Stimulated activated CD8-positive, alpha-beta memory T cell treated with anti-CD3 and anti-CD28 coated beads, Interleukin-15, amount 100 ng/mL, for 24 hours (primary cell): Measurements from ENCODE around the gene ZBTB40.

Source experiments
- DNase-seq: peaks from one replicate; pipeline ENCODE4 v3.0.0-alpha.2; 2020; ENCODE audit warnings: low read depth

ZBTB40 gene

DNA sequence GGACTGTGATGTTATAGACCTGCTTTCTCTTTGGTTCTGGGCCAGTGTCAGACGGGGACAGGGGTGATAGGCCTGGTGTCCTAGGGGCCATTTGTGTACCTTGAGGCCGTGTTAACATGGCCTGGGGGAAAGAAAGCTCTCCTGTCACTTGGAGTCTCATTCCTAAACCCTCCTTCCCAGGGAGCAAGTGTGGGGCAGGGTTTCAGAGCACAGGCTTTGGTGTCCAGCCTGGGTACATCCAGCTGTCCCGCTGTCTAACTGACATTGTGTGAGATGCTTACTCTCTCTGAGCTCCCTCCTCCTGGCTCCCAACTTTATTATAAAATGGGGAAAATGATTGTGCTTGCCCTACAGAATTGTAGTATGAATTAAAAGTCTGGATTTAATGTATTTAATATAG, 79.1 kb downstream of the ZBTB40 start:
- DNase-seq = no peak

DNA sequence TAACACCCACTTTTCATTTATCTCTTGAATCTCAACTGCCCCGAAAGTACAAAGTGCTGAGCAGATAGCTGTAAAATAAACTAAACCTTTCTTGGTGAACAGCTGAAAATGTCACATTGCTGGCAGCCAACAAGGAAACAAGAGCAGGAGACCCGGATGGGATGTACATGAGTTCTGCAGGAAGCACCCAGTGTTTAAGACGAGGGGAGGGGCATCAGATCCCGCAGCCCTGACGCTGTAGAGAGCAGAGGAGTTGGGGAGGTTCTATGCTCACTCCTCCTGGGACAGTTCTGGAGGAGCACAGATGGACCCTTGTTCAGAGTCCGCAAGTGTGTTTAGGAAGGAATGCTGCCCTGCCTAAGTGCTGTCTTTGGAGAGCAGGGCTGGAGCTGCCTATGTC, 79.6 kb downstream of the ZBTB40 start:
- DNase-seq = no peak

DNA sequence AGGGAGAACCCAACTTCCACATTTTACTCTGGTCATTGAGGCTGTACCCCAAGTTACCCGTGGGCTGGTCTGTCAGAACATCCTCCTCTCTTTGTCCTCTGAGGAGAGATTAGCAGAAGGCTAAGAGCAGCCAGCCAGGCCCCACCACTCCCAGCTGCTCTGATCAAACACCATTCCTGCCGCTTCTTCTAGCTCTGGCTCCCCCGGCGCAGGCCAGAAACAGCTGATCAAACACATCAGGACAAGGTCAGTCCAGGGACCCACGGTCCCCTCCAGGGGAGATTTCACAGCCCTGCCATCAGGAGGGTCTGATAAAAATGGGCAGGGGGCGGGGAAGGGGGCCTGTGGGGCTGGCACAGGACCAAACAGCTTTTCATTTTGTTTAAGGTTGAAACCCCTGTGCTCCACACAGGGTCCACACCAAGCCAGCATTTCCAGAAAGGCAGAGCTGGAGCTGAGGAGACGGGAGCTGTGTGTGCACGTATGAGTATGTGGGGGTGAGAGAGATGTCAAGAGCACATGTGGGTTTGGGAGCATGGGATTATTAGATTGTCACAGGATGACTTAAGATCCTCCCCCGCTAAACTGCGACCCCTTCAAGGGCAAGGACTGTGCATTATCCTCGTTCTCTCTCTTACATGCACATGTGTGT, 81.7 kb downstream of the ZBTB40 start:
- no peak for DNase-seq

DNA sequence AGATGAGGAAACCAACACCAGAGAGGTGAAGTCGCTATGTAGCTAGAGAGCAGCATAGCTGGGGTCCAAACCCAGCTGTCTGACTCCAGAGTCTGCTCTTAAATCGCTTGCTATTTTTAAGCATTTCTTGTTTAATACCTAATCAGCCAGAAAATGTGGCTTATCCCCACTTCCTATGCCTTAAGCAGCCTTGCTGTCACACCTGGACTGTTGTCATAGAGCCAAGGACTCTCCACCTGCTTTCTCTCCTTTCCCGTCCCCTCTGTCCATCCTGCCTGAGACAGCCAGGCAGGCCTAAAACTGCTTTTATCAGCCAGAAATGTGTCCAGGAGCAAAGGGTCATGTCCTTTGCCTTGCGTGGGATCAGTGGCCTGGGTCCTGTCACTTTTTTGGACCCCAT, 83.3 kb downstream of the ZBTB40 start:
- DNase-seq = no peak

DNA sequence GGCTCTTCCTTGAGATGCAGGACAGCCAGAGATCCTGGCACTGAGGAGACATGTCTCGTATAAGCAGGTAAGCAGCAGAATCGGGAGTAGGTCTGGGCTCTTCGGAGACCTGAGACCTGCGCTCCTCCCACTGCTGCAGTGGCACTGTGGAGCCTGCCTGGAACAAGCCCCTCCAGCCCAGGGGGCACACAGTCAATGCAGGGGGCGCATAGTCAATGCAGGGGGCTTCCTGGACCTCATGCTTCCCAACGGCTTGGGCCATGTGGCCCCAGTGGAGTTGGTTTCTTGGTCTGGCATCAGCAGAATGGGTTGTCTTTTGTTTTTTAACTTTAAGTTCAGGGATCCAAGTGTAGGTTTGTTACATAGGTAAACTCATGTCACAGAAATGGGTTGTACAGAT, 83.7 kb downstream of the ZBTB40 start:
- DNase-seq = no peak

DNA sequence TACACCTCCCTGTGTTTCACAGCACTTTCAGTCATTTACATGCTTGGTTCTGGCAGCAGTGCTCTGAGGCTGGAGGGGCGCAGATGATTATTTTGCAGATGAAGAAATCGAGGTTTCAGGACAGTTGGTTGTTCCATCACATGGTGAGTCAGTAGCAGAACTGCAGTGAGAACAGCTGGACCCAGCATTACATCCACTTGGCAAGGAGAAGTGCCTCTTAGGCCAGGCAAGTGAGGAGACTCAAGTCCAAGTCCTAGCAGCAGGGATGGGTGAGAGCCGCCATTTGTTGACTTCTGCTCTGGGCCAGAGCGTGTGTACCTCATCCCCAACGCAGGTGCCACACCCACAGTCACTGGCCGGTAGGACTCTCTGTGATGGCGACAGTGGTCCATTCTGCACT, 84.9 kb downstream of the ZBTB40 start:
- DNase-seq = no peak

DNA sequence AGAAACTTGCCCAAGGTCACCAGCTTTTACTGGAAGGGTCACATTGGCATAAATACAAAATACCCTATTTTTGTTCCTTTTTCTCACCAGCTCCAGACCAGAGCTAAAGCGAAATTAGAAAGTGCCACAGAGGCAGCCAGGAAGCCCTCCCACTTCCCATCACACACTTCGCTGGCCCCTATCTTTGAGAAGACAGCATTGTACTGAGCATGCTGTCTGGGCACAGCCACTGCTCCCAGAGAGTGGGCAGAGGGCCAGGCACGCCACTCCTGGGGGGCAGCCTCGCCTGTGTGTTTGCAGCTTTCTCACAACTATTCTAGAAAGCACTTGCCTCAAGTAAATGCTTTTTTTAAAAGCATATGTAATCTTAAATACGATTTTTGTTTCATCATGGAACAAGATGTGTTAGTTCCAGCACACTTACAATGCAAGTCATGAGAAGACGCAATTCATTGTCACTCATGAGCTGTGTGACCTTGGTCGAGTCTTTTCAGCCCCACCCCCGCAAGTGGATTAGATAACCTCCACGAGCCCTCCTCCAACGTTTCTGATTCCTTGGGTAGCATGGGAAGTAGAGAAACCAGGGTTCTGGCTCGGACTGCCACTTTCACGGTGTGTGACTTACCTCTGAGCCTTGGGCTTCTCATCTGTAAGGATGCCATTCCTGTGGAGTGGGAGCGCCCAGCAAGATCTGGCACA, 85.9 kb downstream of the ZBTB40 start:
- no peak for DNase-seq

DNA sequence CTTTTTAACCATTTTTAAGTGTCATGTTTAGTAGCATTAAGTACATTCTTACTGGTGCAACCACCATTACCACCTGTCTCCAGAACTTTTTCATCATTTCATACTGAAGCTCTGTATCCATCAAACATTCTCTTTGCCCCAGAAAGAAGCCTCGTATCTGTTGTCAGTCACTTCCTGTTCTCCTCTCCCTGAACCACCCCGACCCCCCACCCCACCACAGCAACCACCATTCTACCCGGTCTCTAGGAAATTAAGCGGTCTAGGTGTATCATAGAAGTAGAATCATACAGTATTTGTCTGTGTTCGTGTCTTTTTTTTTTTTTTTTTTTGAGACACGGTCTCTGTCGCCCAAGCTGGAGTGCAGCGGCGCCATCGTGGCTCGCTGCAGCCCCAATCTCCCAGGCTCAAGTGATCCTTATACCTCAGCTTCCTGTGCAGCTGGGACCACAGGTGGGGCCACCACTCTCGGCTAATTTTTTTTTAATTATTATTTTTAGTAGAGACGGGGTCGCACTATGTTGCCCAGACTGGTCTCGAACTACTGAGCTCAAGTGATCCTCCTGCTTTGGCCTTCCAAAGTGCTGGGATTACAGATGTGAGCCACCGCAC, 88.0 kb downstream of the ZBTB40 start:
- DNase-seq = no peak

DNA sequence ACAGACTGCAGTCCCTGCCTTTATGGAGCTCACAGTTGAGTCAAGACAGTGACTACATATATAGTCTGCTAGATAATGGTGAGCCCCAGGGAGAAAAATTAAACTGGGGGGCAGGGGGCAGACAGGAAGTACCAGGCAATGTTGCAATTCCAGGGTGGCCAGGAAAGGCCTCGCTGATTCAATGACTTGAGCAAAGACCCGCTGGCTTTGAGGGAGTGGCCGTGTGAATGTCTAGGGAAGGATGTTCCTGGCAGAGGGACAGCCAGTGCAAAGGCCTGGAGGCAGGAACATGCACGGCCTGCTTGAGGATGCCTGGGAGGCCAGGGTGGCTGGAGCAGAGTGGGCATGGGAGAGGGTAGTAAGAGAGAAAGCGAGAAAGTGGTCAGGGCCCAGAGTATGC, 88.7 kb downstream of the ZBTB40 start:
- no peak for DNase-seq

DNA sequence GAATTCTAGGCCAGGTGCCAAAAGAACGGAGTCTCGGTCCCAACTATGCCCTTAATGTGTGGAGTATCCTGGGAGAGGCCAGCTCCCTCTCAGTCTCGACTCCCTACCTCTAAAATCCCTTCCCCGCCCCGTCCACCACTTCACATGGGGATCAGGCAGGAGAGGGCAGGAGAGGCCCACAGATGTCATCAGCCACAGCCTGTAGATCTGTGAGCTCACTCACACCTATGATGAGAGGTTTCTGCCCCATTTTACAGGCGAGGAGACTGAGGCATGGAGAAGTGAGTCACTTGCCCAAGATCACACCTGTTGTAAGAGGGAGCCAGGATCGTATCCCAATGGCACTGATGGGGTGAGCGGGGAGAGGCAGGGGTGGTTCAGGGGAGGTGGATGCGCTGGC, 91.2 kb downstream of the ZBTB40 start:
- no peak for DNase-seq

DNA sequence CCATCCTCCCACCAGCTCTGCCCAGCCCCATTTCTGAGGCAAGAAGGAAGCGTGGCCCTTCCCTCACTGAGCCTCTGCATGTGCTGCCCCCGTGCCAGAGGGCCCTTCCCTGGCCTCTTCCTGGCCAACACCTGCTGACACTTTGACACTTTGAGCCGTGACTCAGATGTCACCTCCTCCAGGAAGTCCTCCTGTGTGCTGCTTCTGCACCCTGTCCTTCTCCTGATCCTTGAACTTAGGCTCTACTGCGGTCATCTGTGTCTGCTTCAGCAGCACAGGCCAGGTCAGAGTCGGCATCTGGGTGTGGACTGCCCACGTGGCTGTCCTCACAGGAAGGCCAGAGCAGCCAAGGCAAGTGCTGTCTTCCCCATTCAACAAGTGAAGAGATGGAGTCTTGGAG, 92.0 kb downstream of the ZBTB40 start:
- no peak for DNase-seq

DNA sequence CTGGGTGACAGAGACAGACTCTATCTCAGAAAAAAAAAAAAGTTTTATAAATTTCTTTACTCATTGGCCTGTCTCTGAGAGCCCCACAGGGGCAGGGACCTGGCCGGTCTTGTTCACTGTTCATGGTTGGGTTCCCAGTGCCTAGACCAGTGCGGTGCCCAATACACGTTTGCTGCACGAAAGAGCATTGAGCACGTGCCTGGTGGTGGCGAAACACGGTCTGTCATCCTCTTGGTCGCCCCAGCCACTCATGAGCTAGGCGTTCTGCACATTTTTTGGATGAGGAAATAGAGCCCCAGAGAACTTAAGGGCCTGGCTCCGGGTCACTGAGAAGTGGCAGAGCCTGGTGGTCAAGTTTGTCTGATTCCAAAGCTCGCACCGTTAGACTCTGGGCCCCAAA, 93.0 kb downstream of the ZBTB40 start:
- DNase-seq = no peak

DNA sequence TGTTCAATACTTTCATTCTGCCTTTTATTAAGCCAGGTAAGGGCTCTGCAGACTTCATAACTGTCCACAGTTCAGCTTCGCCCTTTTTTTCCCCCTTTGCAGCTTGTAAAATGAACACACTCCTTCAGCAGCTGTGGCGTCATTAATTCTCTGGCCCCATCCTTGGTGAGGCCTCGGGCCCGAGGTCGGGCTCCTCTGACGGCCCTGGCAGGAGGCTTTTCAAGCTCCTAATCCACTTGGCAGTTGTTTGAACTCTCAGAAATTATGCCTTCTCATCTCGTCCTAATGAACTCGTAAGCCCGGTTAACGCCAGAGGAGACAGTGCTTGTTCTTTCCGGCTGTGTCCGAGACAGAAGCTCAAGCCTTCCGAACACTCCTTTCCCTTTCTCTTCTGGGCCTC, 93.5 kb downstream of the ZBTB40 start:
- DNase-seq = no peak

DNA sequence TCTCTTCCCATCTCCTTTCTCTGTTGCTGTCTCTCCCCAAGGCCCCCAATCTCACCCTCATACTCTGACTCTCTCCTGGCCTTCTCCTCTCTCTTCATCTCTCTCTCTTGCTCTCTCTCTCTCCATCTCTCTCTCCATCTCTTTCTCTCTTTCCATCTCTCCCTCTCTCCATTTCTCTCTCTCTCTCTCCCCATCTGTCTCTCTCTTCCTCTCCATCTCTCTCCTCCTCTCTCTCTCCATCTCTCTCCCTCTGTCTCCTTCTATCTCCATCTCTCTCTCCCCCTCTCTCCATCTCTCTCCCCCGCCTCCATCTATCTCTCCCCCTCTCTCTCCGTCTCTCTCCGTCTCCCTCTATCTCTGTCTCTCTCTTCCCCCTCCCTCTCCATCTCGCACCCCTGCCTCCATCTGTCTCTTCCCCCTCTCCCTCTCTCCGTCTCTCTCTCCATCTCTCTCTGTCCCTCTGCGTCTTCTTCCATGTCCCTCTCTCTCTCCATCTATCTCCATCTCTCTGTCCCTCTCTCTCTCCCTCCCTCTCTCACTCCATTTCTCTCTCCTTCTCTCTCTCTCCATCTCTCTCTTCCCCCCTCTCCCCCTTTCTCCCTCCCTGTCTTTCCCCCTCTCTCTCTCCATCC, 95.7 kb downstream of the ZBTB40 start:
- no peak for DNase-seq

DNA sequence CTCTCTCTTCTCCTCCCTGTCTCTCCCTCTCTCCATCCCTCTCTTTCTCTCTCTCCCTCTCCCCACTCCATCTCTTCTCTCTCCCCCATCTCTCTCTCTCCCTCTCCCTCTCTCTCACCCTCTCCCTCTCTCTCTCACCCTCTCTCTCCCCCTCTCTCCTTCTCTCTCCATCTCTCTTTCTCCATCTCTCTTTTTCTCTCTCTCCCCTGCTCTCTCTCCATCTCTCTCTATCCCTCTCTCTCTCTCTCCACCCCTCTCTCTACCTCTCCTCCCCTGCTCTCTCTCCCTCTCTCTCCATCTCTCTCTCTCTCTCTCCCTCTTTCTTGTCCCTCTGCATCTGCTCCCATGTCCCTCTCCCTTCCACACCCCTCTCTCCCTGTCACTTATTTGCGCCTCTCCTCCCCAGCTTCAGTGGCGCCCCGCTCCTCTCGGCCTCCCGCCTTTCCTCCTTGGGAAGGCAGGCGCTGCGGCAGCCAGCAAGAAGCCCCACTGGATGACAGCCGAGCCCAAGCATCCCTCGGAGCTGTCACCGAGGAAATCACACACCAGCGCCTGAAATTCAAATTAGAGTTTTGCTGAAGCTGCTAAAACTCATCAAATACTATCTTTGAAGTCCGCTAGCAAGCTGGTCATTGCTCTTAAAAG, 96.3 kb downstream of the ZBTB40 start:
- DNase-seq = no peak

DNA sequence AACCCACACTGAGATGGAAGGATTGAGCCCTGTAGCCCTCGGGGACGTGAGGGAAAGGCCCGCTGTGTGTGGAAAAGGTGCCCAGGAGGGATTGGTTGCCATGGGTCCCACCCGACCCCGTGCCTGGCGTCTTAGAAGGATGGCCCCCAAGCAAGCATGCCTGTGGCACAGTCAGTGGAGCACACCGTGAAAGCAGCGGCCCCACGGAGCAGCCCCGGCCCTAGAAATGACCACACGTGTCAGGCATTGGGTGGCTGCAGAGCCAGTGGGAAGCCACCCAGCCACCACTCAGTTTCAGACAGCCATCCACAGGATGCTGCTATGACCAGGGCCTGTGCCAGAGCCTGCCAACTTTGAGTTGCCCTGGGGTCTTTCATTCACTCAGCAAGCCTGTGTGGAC, 98.4 kb downstream of the ZBTB40 start:
- DNase-seq = no peak

DNA sequence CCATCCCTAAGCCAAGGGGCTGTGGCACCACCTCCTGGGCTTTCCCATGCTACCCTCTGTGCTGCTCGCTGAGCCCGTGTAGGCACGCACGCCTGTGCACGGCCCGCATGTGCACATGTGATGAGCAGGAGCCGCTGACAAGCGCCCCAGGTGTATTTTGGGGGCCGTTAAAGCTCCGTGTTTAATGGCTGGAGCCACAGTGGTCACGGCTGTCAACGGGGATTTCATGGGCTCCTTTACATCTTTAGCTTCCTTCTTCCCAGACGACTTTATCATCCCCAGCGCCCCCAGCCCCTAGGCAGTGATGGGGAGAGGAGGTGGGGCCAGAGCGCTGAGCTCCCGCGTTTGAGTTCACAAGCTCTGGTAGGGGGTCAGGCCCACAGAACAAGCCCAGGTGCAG, 99.9 kb downstream of the ZBTB40 start:
- DNase-seq = no peak

DNA sequence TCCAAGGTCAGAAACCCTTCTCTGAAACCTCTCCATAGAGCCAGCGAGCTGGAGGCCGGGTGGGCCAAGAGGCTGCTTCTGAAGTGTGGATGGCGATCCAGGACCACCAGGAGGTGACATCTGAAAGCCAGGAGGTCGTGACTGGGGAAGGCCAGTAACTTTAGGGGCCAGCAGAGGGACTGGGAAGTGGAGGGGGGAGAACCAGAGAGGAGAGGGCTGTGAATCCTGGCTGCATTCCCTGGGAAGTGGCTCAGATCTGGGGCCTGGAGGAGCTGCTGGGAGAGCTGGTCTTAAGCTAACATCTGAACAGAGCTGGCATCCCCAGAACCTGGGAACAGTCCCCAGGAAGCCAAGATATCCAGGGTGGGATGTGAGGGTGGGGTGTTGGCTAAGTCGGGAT, 100.4 kb downstream of the ZBTB40 start:
- DNase-seq = no peak

DNA sequence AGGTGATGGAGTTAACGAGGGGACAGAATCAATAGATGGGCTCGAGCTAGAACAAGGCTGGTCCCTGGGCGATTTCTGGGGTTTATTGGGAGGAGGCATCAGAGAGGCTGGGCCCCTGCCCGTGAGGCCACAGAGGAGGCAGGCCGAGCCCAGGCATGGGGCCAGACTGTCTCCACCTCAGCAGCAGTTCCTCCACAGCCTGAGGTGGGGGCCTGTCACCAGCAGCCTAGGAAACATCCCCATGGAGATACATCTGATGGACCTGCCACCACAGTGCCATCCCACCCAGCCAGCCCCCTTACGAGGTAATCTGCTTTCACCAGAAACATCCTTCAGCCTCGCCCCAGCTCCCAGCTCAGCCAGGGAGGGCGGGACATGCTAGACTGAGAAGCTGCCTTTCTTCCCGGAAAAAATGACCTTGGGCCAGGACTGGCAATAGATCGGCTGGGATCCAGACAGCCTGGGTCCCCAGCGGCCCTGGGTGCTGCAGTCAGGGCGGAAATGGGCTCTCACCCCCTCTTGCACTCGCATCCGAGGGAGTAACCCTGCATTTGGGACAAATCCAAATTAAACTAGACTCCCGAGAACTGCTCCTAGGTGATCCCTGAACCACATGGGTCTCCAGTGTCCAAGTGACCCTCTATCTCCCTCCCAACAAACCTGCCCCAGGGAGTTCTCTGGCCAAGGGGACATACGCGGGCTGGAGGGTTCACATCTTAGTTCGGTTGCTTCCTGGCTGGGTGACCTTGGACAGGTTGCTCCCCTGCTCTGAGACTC, 101.6 kb downstream of the ZBTB40 start:
- DNase-seq = no peak

DNA sequence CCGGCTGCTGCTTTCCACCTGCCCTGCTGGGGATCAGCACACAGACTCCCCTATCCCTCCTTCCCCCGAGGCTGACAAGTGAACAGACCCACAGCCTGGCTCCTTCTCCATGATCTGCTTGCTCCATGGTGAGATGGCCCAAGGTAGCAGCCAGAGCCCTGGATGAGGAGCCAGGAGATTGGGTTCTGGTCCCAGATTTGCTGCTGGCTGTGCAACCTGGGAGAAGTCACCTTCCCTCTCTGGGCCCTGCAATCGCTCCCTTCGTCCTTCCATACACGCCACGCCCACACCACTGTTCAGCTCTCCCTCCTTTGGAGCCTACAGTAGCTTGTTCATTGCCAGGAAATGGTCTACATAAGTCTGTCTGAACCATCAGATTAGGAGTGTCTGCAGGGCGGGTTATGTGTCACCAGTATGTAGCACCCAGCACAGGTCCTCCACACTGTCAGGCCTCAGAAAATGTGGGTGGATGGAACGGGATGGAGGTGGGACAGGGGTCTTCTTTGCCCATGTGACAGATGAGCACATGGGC, 102.4 kb downstream of the ZBTB40 start:
- DNase-seq = no peak

DNA sequence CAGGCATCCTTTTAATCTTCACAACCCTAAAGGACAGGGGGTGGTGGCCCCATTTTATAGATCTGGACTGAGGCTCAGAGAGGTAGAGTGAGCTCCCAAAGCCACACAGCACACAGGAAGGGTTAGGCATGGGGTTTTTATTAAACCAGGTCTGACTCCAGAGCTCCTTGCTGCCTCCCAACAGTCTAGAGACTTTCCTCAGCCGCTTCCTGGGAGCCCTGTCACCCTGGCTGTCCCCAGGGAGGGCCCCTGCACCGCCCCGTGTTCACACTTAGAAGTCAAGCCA, 103.7 kb downstream of the ZBTB40 start:
- no peak for DNase-seq
